AG09309 (cell line): Measurements from ENCODE around the gene PHF14.
A peak's percentile ranks its signal among the peaks of the same experiment; 100 is the strongest.
"Not testable (repeated sequence)": the region's sequence is repeated elsewhere in the genome, so short reads cannot be mapped to it uniquely, and the experiment has no call there.

Source experiments
- DNase-seq: peaks from one replicate; pipeline ENCODE4 v3.0.0-alpha.2; 2010; ENCODE audit warnings: low read depth
- H3K4me3 ChIP-seq: 2 replicates; pipeline ENCODE4 v1.5.1; 2011; ENCODE audit warnings: mild to moderate bottlenecking, low read depth, low read length, moderate library complexity; ENCODE audit not compliant: control insufficient read depth
- CTCF ChIP-seq: IDR thresholded peaks from 2 replicates; pipeline ENCODE4 v1.5.1; 2011; ENCODE audit warnings: mild to moderate bottlenecking, low read depth, low read length, inconsistent platforms; ENCODE audit not compliant: insufficient read depth, control insufficient read depth; ENCODE audit errors: missing control alignments

The PHF14 gene

GRCh38 chr7:10956528-10956927 is 17.1 kb upstream of the PHF14 start:
- no peak overlapping the region for H3K4me3 ChIP-seq
- TF ChIP-seq CTCF = no peak
- DNase-seq = no peak

GRCh38 chr7:10960242-10960641 is 13.4 kb upstream of the PHF14 start:
- H3K4me3 ChIP-seq, DNase-seq: not testable (repeated sequence)

- not testable (repeated sequence) for H3K4me3 ChIP-seq, DNase-seq
Observed at GRCh38 chr7:10965016-10965415, 8.7 kb upstream of the PHF14 start.

- TF ChIP-seq CTCF = no peak
- no peak overlapping the region for H3K4me3 ChIP-seq
- DNase-seq = no peak
Observed at GRCh38 chr7:10972174-10972573, 1.5 kb upstream of the PHF14 start.

GRCh38 chr7:10973942-10974911 is 555 bp downstream of the PHF14 start:
- no peak for DNase-seq
- H3K4me3 ChIP-seq = peak overlapping the region; percentile 98
- no peak for TF ChIP-seq CTCF

- TF ChIP-seq CTCF = no peak
- H3K4me3 ChIP-seq = no peak overlapping the region
- no peak for DNase-seq
Observed at GRCh38 chr7:10977113-10977512, 3.4 kb downstream of the PHF14 start.

- DNase-seq = no peak
- no peak for TF ChIP-seq CTCF
- H3K4me3 ChIP-seq = no peak overlapping the region
Observed at GRCh38 chr7:10981317-10981716, 7.6 kb downstream of the PHF14 start.

- DNase-seq = not testable (repeated sequence)
Observed at GRCh38 chr7:10990748-10991147, 17.1 kb downstream of the PHF14 start.

GRCh38 chr7:10995482-10996166 is 22.0 kb downstream of the PHF14 start:
- not testable (repeated sequence) for H3K4me3 ChIP-seq

More at GRCh38 chr7:10990748-10991147, 17.1 kb downstream of the PHF14 start:
- H3K4me3 ChIP-seq = not testable (repeated sequence)

More at GRCh38 chr7:10995482-10996166, 22.0 kb downstream of the PHF14 start:
- DNase-seq = not testable (repeated sequence)
